GM12892 (cell line): ENCODE measurements around the gene FAAP100.

Experiments used
- POLR2A ChIP-seq: IDR thresholded peaks from 2 replicates; pipeline ENCODE4 v1.6.1; 2011; ENCODE audit warnings: low read depth, low read length, control low read depth
- POLR2AphosphoS5 ChIP-seq: IDR thresholded peaks from 2 replicates; pipeline ENCODE4 v1.6.1; 2011; ENCODE audit warnings: low read depth, low read length, control low read depth

GRCh38 chr17:81550830-81551457, 1.2 kb downstream of the FAAP100 start:
- no peak for TF ChIP-seq POLR2A
- no peak for TF ChIP-seq POLR2AphosphoS5
